ENCODE measurements around the gene GDF11.

Gene GDF11

GRCh38 chr12:55742719-55743405, at the start of gene GDF11:
TSS of gene GDF11 (plus strand) at chr12:55743122. CDS start at chr12:55743317, 195 bp downstream.
- no peak for DNase-seq (ENCODE audit: low read depth in 2 of 2)

- DNase-seq (ENCODE audit: low read depth in 2 of 2) = no peak
These were observed 49.4 kb upstream of the GDF11 start for GRCh38 chr12:55693323-55694187.

- DNase-seq (ENCODE audit: low read depth in 2 of 2) = no peak
These were observed 48.8 kb upstream of the GDF11 start for GRCh38 chr12:55694188-55694515.

- DNase-seq (ENCODE audit: low read depth in 2 of 2) = no peak
These were observed 48.3 kb upstream of the GDF11 start for GRCh38 chr12:55694651-55695050.

- no peak for DNase-seq (ENCODE audit: low read depth in 2 of 2)
These were observed 47.6 kb upstream of the GDF11 start for GRCh38 chr12:55695349-55695748.

GRCh38 chr12:55696141-55696540, 46.8 kb upstream of the GDF11 start:
- DNase-seq (ENCODE audit: low read depth in 2 of 2) = no peak

GRCh38 chr12:55696796-55697462, 46.0 kb upstream of the GDF11 start:
- no peak for DNase-seq (ENCODE audit: low read depth in 2 of 2)

- DNase-seq (ENCODE audit: low read depth in 2 of 2) = no peak
These were observed 45.2 kb upstream of the GDF11 start for GRCh38 chr12:55697686-55698085.

GRCh38 chr12:55698241-55698955, 44.5 kb upstream of the GDF11 start:
- no peak for DNase-seq (ENCODE audit: low read depth in 2 of 2)

- no peak for DNase-seq (ENCODE audit: low read depth in 2 of 2)
These were observed 44.0 kb upstream of the GDF11 start for GRCh38 chr12:55698965-55699364.

- no peak for DNase-seq (ENCODE audit: low read depth in 2 of 2)
These were observed 43.4 kb upstream of the GDF11 start for GRCh38 chr12:55699471-55700055.

GRCh38 chr12:55700255-55701018, 42.5 kb upstream of the GDF11 start:
- DNase-seq (ENCODE audit: low read depth in 2 of 2) = no peak

- no peak for DNase-seq (ENCODE audit: low read depth in 2 of 2)
These were observed 40.1 kb upstream of the GDF11 start for GRCh38 chr12:55702861-55703260.

GRCh38 chr12:55703288-55703687, 39.6 kb upstream of the GDF11 start:
- no peak for DNase-seq (ENCODE audit: low read depth in 2 of 2)

GRCh38 chr12:55703901-55704761, 38.8 kb upstream of the GDF11 start:
- no peak for DNase-seq (ENCODE audit: low read depth in 2 of 2)

GRCh38 chr12:55704824-55705718, 37.9 kb upstream of the GDF11 start:
- no peak for DNase-seq (ENCODE audit: low read depth in 2 of 2)

- DNase-seq (ENCODE audit: low read depth in 2 of 2) = no peak
These were observed 37.0 kb upstream of the GDF11 start for GRCh38 chr12:55705782-55706402.

GRCh38 chr12:55706568-55707218, 36.2 kb upstream of the GDF11 start:
- DNase-seq (ENCODE audit: low read depth in 2 of 2) = no peak

Measured in stimulated activated CD4-positive, alpha-beta T cell treated with anti-CD3 and anti-CD28 coated beads, Interleukin-1b, Interleukin-23, amount 100 ng/mL, for 1 hour (primary cell).